GDM1 (cell line): ENCODE measurements around the gene IFI44L.

ENCODE experiments used
- DNase-seq: peaks from one replicate; lab custom pipeline; 2025; lab: John Stamatoyannopoulos, UW

The IFI44L gene

GRCh38 chr1:78641558-78641957 lies 21.3 kb downstream of the IFI44L start:
- no peak for DNase-seq

GRCh38 chr1:78645723-78646122 lies 25.5 kb downstream of the IFI44L start:
- DNase-seq: peak; percentile 57

GRCh38 chr1:78647238-78647637 lies 27.0 kb downstream of the IFI44L start:
- no peak for DNase-seq

GRCh38 chr1:78649628-78650027 lies 29.4 kb downstream of the IFI44L start, which contains the start of gene IFI44:
Gene IFI44, plus strand, starts transcription at chr1:78649831. Its CDS starts 365 bp downstream, at chr1:78650196.
- peak; percentile 76 for DNase-seq

- no peak for DNase-seq
Measured at GRCh38 chr1:78650114-78650660, 29.9 kb downstream of the IFI44L start.

GRCh38 chr1:78651241-78651640 lies 31.0 kb downstream of the IFI44L start:
- DNase-seq: no peak

DNA sequence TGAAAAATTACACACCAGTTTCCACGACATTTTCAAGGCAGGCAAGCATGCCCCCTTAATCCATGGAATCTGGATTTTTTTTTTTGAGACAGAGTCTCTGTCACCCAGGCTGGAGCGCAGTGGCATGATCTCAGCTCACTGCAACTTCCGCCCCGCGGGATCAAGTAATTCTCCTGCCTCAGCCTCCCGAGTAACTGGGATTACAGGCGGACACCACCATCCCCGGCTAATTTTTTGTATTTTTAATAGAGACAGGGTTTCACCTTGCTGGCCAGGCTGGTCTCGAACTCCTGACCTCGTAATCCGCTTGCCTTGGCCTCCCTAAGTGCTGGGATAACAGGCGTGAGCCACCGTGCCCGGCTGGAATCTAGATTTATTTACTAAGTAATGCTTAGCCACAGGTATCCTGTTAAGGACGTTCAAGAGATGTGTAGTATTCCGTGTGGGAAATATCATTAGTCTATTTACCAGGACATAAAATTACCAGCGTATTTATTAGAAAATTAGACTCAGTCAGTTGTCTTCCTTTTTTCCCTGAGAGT lies 31.8 kb downstream of the IFI44L start:
- no peak for DNase-seq

DNA sequence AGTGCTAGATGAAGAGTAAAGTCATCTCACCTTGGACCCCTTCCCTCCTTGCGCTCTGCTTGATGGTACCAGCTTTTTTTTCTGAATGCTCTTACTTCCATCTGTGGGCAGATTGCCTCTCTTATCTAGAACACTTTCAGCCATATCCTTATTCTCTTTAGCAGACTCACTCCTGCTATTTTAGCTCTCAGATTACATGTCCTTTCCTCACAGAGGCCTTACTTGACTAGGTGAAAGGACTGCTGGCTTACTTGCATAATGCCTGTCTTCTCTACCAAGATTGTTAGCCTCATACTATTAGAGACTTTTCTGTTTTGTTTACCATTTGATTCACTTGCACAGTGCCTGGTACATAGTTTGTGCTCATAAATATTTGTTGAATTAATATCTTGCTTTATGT lies 38.7 kb downstream of the IFI44L start:
- DNase-seq: no peak

DNA sequence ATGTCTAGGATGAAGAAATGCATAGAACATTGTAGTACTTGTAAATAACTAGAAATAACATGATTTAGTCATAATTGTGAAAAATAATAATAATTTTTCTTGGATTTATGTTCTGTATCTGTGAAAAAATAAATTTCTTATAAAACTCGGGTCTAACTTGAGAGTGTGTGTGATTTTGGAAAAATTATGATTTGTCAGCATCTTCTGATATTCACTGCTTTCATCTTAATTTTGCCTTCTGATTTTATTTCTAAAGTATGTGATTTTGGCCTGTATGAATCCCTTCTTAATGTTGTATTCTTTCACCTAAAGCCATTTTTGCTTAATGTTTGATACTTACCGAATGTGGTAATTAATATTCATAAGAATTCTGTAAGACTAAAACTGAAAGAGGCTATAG lies 43.7 kb downstream of the IFI44L start:
- no peak for DNase-seq

DNA sequence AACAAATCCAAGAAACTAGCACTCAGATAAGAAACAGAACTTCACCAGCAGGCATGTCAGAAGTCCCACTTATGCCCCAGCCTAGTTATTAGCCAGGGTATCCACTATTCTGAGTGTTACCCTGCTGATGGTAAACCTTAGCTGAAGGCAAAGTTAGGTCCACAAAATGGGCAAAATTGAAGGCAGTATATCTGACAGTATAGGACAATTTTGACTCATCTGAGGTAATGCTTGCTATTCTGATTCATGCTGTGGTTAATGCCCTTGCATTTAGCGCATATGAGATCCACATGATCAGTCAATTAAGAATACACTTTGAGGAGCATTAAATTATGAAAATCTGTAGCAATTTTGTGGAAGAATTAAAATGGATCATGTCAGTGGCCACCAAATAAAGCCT lies 44.5 kb downstream of the IFI44L start:
- no peak for DNase-seq

GRCh38 chr1:78665809-78666208 lies 45.6 kb downstream of the IFI44L start:
- no peak for DNase-seq

- no peak for DNase-seq
Measured at GRCh38 chr1:78667939-78668338, 47.7 kb downstream of the IFI44L start.

DNA sequence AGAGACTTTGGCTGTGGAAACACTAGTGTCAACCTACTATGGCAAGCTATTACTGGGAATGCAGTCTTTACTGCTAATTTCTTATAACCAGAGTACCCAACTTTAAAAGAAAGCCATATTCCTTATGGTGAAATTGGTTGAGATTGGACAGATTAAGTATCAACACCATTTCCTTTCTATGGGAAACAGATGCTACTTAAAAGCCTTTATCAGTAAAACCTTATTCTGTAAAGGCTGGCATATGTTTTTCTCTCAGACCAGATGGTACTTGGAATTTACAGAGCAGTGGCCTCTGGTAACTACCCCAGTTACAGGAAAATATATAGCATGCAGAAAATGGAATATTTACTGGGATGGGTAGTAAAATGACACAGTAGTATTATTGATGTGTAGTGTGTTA lies 48.2 kb downstream of the IFI44L start:
- no peak for DNase-seq

GRCh38 chr1:78672428-78672827 lies 52.2 kb downstream of the IFI44L start:
- DNase-seq: no peak

DNA sequence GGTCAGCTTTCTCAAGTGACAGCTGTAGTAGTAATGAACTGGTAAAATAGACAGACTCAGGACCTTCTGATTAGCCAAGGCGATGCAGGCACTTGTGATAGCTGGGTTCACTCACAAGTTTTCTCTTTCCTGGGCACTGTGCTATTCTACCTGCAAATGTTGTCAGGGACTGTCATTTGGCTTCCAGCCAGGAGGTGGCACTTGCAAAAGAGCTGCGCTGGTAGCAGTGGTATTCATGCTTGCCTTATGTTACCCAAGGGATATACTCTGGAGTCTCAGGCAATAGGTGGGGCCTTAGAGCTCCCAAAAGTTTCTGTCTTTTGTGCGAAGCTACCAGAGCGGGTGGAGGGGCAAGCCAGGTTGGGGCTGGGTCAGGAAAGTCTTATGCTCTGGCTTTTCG lies 52.9 kb downstream of the IFI44L start:
- DNase-seq: no peak

GRCh38 chr1:78676347-78676982 lies 56.2 kb downstream of the IFI44L start:
- peak; percentile 28 for DNase-seq

- DNase-seq: no peak
Measured at GRCh38 chr1:78676993-78677392, 56.7 kb downstream of the IFI44L start.

DNA sequence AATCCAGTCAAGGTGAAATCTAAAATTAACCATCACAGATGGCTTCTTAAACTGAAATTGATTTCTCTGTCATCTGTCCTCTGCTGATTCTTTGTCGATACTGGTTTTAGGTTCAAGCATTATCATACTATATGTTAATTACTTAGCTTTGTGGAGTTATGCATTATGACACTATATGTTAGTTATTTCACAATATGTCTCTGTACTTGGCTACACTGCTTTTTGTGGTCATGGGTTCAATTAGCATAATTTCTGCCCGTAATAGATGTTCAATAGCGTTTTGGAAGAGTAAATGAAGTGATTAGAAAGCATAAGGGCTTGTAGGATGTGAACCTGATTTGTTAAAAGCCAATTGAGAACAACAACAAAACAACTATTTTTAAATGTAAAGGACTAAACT lies 57.5 kb downstream of the IFI44L start:
- DNase-seq: no peak

GRCh38 chr1:78678324-78678723 lies 58.1 kb downstream of the IFI44L start:
- DNase-seq: no peak

GRCh38 chr1:78681265-78681664 lies 61.0 kb downstream of the IFI44L start:
- DNase-seq: no peak

DNA sequence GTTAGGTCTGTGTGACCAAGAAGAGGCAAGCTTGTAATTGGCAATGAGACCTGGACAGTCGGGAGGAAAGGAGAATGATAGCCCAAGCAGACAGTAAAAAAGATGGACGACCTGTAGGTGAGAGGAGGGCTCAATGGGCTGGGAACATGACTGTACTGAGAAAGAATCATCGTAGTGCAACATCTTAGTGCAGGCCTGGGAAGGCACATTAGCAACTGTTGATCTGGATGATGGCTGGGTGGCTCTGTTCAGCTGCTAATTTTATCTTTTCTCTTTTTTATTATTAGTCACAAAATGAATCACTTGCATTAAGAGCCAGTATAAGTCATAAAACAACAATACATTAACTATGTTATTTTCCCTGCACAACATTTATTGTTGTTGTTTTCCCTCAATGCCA lies 62.2 kb downstream of the IFI44L start:
- no peak for DNase-seq

DNA sequence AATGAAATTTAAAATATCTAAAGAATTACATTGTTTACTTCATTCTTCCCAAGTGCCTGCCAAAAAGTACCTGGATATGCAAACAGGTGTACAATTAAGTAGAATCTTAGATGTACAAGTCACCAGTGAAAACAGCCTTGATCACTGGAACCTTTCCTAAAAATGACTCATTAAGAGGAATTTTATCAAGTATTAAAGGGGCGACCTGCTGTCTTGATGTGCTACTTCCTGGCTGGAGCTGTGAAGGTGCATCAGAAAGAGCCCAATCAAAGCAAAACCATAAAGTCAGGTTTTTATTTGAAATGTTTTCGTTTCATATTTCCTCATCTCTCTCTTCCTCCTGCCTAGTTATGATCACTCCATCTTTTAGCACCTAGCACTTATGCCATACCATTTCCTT lies 62.8 kb downstream of the IFI44L start:
- DNase-seq: no peak

GRCh38 chr1:78687315-78687714 lies 67.1 kb downstream of the IFI44L start:
- DNase-seq: no peak

DNA sequence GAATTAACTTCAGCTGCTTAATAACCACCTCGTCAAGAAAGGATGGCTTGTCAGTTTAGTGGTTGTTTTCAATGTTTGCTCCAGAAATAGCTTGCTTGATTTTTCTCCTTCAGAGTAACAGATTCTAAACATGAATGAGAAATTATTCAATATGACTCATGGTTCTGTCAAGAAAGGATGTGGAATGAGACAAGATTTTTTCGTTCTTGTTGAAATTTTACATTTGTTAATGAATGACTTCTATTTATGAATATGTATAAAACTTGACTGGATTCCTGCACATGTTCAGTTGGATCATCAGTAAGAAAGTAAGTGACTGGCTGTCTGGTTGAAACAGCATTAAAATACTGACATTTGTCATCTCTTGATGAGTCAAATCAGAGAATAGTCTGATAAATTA lies 67.7 kb downstream of the IFI44L start:
- DNase-seq: no peak
